Measurements from ENCODE around the gene MRPL11. TPM values are rescaled to one million over a fixed set of nuclear protein-coding genes. Genes with fewer than 3 reads are reported as not detected.

MRPL11 gene
- total and polyA plus RNA-seq, 2 donors (not counting 3 experiments of a cell fraction or from before 2014, with no cell fraction given) = 54.9 to 69.1 TPM

GRCh38 chr11:66477263-66478201, 38.9 kb upstream of the MRPL11 start:
- H3K9me1 ChIP-seq (replicated peaks; ENCODE audit: control insufficient read depth, extremely low read depth, insufficient read depth, low read length) = no peaks in the 10 kb centered on the region
- no peak for DNase-seq (ENCODE audit: low read depth, low spot score)
- peaks cover 10% of the 10 kb centered on the region for H3K4me1 ChIP-seq (ENCODE audit: control insufficient read depth, extremely low read depth, insufficient read depth, low read length)
- H4K20me1 ChIP-seq (replicated peaks; ENCODE audit: control insufficient read depth, extremely low read depth, insufficient read depth, low read length) = no peaks in the 10 kb centered on the region
- TF ChIP-seq POLR2A (IDR thresholded peaks at IDR 0.05; ENCODE audit: low read depth, low read length) (no peak), CTCF (IDR thresholded peaks at IDR 0.05; ENCODE audit: extremely low read depth in 1 of 2, insufficient read depth in 1 of 2, low read depth in 1 of 2, low read length in 2 of 2) (no peak)
- no peak overlapping the region for H3K27ac ChIP-seq (ENCODE audit: insufficient read depth, low read depth, low read length)
- no TSS peak for BruUV-seq (replicated peaks)
- H3K36me3 ChIP-seq (ENCODE audit: control insufficient read depth in 2 of 2, extremely low read depth in 1 of 2, insufficient read depth in 2 of 2, low read length in 2 of 2) = no peaks in the 10 kb centered on the region
- no peaks in the 10 kb centered on the region for H3K27me3 ChIP-seq (ENCODE audit: control insufficient read depth in 2 of 2, insufficient read depth in 2 of 2, low read length in 2 of 2)
- H2AFZ ChIP-seq (ENCODE audit: low read depth, low read length) = no peak overlapping the region
- dilution Hi-C loops (cut with MboI; ENCODE audit: extremely low pct_ligation_motif_present, low sequenced_read_pairs) (no loop called here), intact Hi-C loops (cut with micrococcal nuclease) (no loop called here)
- H3K9me3 ChIP-seq (replicated peaks; ENCODE audit: control insufficient read depth, insufficient read depth, low read length) = no peaks in the 10 kb centered on the region
- ChIA-PET POLR2A (no interaction called here), CTCF (interaction anchor here (1.0 to 1.9 kb wide), 4 partner anchors 9 to 201 kb away, joined by 4 to 8 read pairs (median 5); partner anchors contain the start of genes PELI3 and RBM4B)
- H3K79me2 ChIP-seq (ENCODE audit: control insufficient read depth, insufficient read depth, low read length) = peaks cover 7% of the 10 kb centered on the region
- no peak overlapping the region for H3K9ac ChIP-seq (replicated peaks; ENCODE audit: extremely low read depth, insufficient read depth, low read length)
- no peak for FAIRE-seq
- no peak overlapping the region for H3K4me2 ChIP-seq (ENCODE audit: insufficient read depth, low read length)
- H3K4me3 ChIP-seq (replicated peaks in 1 of 3; ENCODE audit: insufficient read depth in 1 of 3, low read depth in 1 of 3, low read length in 3 of 3) = no peak overlapping the region

GRCh38 chr11:66476841-66477251, 38.2 kb upstream of the MRPL11 start:
- H3K4me1 ChIP-seq (ENCODE audit: control insufficient read depth, extremely low read depth, insufficient read depth, low read length) = peaks cover 10% of the 10 kb centered on the region
- intact Hi-C loops (cut with micrococcal nuclease) = no loop called here
- no peaks in the 10 kb centered on the region for H3K9me1 ChIP-seq (replicated peaks; ENCODE audit: control insufficient read depth, extremely low read depth, insufficient read depth, low read length)
- ChIA-PET CTCF (interaction anchor here (1.0 kb wide), 1 partner anchor 8 kb away, joined by 4 read pairs; no protein-coding TSS in a partner anchor), POLR2A (no interaction called here)
- H2AFZ ChIP-seq (ENCODE audit: low read depth, low read length) = no peak overlapping the region
- no peaks in the 10 kb centered on the region for H4K20me1 ChIP-seq (replicated peaks; ENCODE audit: control insufficient read depth, extremely low read depth, insufficient read depth, low read length)
- H3K27ac ChIP-seq (ENCODE audit: insufficient read depth, low read depth, low read length) = no peak overlapping the region
- no peaks in the 10 kb centered on the region for H3K27me3 ChIP-seq (ENCODE audit: control insufficient read depth in 2 of 2, insufficient read depth in 2 of 2, low read length in 2 of 2)
- no peak for FAIRE-seq
- DNase-seq (ENCODE audit: low read depth, low spot score) = no peak
- no peaks in the 10 kb centered on the region for H3K9me3 ChIP-seq (replicated peaks; ENCODE audit: control insufficient read depth, insufficient read depth, low read length)
- TF ChIP-seq GATA2 (IDR thresholded peaks at IDR 0.05; ENCODE audit: insufficient read depth, insufficient read length, low read depth, low read length) (no peak), POLR2A (IDR thresholded peaks at IDR 0.05; ENCODE audit: low read depth, low read length) (no peak), FOS (IDR thresholded peaks at IDR 0.05; ENCODE audit: borderline replicate concordance, insufficient read depth, low read length) (no peak), CTCF (IDR thresholded peaks at IDR 0.05; ENCODE audit: extremely low read depth in 1 of 2, insufficient read depth in 1 of 2, low read depth in 1 of 2, low read length in 2 of 2) (no peak), MAX (IDR thresholded peaks at IDR 0.05; ENCODE audit: insufficient read depth, insufficient read length) (no peak), JUN (IDR thresholded peaks at IDR 0.05; ENCODE audit: borderline replicate concordance, insufficient read depth, insufficient read length, low read depth) (no peak), POLR2AphosphoS5 (IDR thresholded peaks at IDR 0.05; ENCODE audit: insufficient read depth, low read depth, low read length) (no peak), MYC (IDR thresholded peaks at IDR 0.05; ENCODE audit: low read depth, low read length) (no peak), EZH2 (IDR thresholded peaks at IDR 0.05; ENCODE audit: borderline replicate concordance, low read depth, low read length, severe bottlenecking) (no peak)
- no peaks in the 10 kb centered on the region for H3K36me3 ChIP-seq (ENCODE audit: control insufficient read depth in 2 of 2, extremely low read depth in 1 of 2, insufficient read depth in 2 of 2, low read length in 2 of 2)
- no peak overlapping the region for H3K9ac ChIP-seq (replicated peaks; ENCODE audit: extremely low read depth, insufficient read depth, low read length)
- no TSS peak for BruUV-seq (replicated peaks)
- no peak overlapping the region for H3K4me2 ChIP-seq (ENCODE audit: insufficient read depth, low read length)
- H3K4me3 ChIP-seq (replicated peaks in 1 of 3; ENCODE audit: insufficient read depth in 1 of 3, low read depth in 1 of 3, low read length in 3 of 3) = no peak overlapping the region
- dilution Hi-C loops (cut with MboI; ENCODE audit: extremely low pct_ligation_motif_present, low sequenced_read_pairs) = no loop called here
- H3K79me2 ChIP-seq (ENCODE audit: control insufficient read depth, insufficient read depth, low read length) = peaks cover 7% of the 10 kb centered on the region
